ENCODE results near the gene ELMO1.

DNA sequence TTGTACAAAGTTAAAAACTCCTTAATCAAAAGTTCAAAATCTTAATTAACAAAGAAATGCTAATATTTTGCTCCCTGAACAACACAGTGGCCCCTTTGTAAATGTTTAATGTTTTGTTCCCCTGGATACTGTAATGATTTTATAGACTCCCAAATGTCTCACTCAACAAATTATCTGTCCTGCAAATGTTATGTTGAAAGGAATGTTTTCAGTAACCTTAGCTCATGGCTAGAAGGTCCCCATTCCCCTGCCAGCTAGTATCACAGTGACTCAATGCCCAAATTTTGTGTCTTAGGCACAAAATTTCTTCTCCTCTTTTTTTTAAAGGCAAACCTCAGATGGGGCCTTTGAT, 298.9 kb downstream of the ELMO1 start:
- TF ChIP-seq, protein P1, sequence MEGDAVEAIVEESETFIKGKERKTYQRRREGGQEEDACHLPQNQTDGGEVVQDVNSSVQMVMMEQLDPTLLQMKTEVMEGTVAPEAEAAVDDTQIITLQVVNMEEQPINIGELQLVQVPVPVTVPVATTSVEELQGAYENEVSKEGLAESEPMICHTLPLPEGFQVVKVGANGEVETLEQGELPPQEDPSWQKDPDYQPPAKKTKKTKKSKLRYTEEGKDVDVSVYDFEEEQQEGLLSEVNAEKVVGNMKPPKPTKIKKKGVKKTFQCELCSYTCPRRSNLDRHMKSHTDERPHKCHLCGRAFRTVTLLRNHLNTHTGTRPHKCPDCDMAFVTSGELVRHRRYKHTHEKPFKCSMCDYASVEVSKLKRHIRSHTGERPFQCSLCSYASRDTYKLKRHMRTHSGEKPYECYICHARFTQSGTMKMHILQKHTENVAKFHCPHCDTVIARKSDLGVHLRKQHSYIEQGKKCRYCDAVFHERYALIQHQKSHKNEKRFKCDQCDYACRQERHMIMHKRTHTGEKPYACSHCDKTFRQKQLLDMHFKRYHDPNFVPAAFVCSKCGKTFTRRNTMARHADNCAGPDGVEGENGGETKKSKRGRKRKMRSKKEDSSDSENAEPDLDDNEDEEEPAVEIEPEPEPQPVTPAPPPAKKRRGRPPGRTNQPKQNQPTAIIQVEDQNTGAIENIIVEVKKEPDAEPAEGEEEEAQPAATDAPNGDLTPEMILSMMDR (IDR thresholded peaks at IDR 0.05) = no peak
- TF ChIP-seq POLR2A (IDR thresholded peaks at IDR 0.05) = no peak

Measured in heart left ventricle (tissue), 13 donors.